Right ventricle myocardium superior (tissue), 1 donor: ENCODE results near the gene GALK2. TPM values are rescaled to one million over a fixed set of nuclear protein-coding genes. Genes with fewer than 3 reads are reported as not detected.
A peak's percentile ranks its signal among the peaks of the same experiment; 100 is the strongest.
"Not testable (repeated sequence)": the region's sequence is repeated elsewhere in the genome, so short reads cannot be mapped to it uniquely, and the experiment has no call there.

Experiments used
- ATAC-seq: fragments of 200-7000 bp; cut with Tn5 transposase; one replicate; pipeline ENCODE4 v1.9.1; 2020; ENCODE audit warnings: mild to moderate bottlenecking; ENCODE audit not compliant: poor library complexity
- DNase-seq: peaks from one replicate; pipeline ENCODE4 v3.0.0-alpha.2; 2020
- intact Hi-C: fragments of 100-400 bp; cut with DNase I; formaldehyde crosslinking; loops from one replicate; pipeline ENCODE4 v1.11.2; 2022
- total RNA-seq: library from RNA; stranded (reverse); fragmentation: NEBNext Ultra II Directional; extraction: Animal tissue kit (Norgen Biotek cat#: 25700); gene quantifications from one replicate; pipeline ENCODE4 v1.2.1, GENCODE V29; 2021
- donor health status: DM: no; HTN: yes; CAD: no; lungs with severe emphysema.

Gene GALK2
- total RNA-seq, 1 donor from 2014 or later = 31.5 TPM

DNA sequence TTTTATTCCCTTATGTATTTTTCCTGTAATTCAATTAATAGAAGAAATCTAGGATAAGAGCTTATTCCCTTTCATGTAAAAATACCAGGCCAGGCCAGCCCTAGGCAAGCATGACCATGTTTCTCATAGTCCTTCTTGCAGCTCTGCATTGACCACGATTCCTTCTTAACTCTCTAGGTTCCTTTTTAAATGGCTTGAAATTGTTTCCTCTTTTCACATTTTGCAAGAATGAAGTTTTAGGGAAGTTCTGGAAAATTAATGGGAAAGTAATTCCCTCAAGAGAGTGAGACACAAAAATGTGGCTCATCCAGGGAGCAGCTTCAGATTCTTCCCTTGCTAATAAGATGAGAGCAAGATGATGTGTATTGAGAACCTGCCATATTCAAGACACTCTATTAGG is 136.5 kb downstream of the GALK2 start:
- intact Hi-C loops = no loop called here
- DNase-seq = no peak
- no peak for ATAC-seq

DNA sequence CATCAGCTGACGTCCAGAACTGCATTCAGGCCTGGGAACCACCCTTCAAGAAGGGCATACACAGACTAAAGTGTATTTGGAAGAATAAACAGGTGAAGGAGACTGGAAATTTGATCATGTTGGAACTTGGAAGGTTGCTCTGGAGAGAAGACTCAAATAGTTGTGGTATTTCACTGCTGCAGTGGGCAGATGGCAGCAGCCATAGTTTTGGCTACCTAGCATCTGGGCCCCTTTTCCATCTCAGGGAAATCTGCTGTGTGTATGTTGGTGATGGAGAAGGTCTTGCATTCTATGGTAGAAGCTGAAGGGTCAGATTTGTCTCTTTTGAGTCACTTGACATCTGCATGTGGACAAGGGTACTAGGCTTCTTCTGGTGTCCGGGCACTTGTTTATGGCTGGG is 138.6 kb downstream of the GALK2 start:
- intact Hi-C loops = no loop called here
- DNase-seq = no peak
- no peak for ATAC-seq

DNA sequence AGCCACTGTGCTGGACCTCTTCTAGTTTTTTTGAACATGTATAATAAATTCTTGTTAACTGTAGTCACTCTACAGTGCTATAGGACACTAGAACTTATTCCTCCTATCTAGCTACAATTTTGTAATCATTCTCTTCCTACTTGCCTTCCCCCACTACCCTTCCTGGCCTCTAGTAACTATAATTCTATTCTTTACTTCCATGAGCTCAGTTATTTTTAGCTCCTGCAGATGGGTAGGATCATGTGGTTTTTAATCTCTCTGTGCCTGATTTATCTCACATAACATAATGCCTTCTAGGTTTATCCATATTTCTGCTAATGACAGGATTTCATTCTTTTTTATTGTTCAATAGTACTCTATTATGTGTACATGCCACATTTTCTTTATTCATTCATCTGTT is 139.8 kb downstream of the GALK2 start:
- no peak for DNase-seq
- no peak for ATAC-seq
- intact Hi-C loops = no loop called here

DNA sequence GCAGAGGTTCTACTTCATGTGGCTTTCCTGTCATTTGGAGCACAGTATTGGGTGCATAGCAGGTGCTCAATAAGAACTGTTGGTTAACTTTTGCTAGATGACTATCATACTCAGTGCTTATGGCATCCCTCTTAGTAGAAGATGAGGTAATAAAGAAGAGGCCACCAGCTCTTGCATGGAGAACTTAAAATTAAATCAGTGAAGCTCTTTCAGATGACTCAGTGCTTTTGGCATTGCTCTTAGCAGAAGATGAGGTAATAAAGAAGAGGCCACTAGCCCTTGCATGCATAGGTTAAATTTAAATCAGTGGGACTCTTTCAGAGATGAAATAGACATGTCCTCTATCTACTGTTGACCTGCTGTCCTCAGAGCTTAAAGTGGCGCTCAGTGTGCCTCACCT is 143.6 kb downstream of the GALK2 start:
- DNase-seq = no peak
- intact Hi-C loops = no loop called here
- peak; percentile 49 for ATAC-seq

DNA sequence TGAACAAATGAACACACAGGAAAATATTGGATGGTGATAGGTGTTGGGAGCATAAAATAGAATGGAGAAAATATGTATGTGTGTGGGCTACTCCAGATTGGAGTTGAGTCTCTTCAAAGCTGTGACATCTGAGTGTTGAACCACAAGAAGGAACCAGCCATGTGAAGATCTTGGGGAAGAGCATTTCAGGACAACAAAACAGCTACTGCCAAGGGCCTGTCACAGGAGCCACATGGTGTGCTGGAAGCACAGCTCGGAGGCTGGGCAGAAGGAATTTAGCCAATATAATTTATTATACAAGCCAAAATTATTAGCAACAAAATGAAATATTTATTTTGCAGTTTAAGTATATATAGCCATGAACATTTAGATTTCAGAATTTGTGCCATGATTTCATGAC is 144.7 kb downstream of the GALK2 start:
- ATAC-seq (peak; percentile 90), DNase-seq (peak; percentile 46)
- intact Hi-C loops = no loop called here

DNA sequence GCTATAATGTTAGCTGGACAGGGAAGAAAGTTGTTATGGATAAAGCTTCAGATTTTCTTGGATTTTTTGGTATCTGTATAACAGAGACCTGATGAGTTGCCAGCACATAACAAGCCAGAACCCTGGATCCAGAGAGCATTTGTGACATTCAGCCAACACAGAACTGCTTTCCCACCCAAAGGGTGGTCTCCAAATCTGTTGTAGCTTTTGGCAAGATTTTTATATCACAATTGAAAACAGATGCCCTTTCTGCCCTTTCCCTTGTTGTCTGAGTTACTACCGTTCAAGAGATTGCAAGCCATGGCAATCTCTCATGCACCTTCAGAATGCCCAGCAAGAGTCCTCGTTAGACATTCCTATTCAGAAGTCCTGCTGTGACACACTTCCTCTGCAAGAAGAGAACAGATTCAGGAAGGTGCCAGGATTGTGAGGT is 145.4 kb downstream of the GALK2 start:
- DNase-seq = no peak
- peak; percentile 36 for ATAC-seq
- intact Hi-C loops = no loop called here

DNA sequence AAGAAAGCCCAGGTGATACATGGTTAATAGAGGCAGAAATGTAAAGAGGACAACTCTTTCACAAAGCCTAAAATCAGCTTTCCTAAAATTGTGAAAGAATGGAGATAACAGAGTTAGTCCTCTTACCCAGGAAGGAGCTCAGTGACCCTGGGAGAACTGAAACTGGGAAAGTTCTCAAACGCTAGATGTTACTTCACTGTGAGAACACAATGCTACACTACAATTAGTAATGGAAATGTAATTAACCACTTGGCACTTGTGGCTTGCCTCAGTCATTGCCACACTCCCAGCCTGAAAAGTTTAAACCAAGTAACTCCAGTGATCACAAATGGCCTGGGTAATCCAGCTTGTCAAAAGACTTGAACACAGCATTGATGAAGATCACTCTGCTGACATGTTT is 150.3 kb downstream of the GALK2 start:
- DNase-seq = no peak
- intact Hi-C loops = no loop called here
- ATAC-seq = peak; percentile 65

DNA sequence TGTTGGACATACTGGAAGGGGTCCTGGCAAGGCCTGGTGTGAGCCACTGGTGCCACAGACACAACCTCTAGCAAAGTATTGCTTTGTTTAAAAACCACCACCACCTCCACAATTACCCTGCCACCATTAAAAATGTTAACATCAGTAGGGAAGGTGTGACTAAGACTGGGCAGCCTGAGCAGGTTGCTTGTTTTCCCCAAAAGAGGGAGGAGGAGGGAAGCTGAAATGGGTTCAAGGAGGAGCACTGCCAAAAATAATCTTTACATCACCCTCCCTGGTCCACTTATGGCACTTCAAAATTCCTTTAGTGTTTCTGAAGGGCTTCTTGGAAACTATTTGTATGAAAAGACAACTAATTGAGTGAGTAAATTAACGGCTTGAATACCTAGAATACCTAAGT is 153.2 kb downstream of the GALK2 start:
- intact Hi-C loops = no loop called here
- ATAC-seq (no peak), DNase-seq (no peak)

DNA sequence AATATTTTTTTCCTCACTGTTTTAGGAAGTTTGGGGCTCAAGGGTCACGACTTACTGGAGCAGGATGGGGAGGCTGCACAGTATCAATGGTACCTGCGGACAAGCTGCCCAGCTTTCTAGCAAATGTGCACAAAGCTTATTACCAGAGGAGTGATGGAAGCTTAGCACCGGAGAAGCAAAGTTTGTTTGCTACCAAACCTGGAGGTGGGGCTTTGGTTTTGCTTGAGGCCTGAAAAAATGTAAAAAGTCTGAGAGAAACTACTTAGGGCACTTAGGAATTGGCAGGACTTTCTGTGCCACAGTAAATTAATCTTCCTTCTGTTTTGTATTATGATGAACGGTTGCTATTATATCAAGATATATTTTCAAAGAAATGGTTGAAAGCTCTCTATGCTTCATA is 157.9 kb downstream of the GALK2 start:
- DNase-seq = no peak
- intact Hi-C loops = no loop called here
- ATAC-seq = no peak

DNA sequence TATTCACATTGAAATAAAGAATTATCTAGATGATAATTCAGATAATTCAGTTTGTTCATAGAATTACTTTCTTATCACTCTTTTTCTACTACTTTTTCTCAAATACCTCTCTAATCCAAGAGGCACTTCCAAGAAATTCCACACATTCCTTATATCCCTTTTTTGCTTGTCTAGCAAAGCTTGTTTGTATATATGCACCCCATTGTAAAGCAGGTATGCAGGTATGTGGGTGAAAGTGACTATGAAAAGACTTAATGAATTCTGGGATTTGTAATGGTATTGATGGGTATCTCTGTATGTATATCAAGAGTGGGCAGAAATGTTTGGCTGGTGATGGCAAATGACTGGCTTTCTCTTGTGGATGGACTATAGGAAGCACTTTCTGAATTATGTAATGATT is 158.9 kb downstream of the GALK2 start:
- intact Hi-C loops = no loop called here
- DNase-seq = no peak
- ATAC-seq = no peak

DNA sequence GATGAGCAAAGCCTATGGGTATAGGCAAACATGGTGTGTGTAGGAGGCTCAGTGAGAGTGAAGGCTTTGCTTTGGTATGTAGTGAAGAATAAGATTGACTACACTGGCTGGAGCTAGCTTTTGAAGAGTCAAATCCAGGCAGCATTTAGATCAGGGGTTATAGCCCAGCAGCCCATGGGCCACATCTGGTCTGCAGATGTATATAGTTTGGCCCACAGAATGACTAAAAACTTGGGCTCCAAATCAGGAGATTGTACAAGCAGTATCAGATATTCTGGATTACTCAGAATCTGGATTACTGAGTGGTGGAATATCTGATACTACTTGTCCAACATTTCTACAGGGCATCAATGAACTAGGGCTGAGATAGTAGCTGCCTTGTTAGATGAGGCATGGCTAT is 160.1 kb downstream of the GALK2 start:
- ATAC-seq = no peak
- intact Hi-C loops = no loop called here
- DNase-seq = no peak

DNA sequence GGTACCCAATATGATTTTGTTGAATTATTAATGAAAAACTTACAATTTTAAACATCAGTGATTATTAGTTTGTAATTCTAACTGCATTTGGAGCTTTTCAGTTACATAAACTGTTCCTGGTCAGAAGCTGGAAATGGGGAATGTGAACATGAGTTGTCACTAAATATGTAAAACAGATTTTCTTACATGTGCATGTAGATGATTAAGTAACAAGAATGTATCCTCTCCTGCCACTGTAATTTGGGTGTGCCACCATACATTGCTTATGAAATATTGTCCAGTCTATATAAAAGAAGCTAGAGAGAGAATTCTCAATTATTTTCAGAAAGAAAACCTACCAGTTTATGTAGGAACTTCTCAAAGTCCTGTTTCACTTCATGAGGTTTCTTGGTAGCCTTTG is 161.4 kb downstream of the GALK2 start:
- ATAC-seq = no peak
- DNase-seq = no peak
- intact Hi-C loops = no loop called here

DNA sequence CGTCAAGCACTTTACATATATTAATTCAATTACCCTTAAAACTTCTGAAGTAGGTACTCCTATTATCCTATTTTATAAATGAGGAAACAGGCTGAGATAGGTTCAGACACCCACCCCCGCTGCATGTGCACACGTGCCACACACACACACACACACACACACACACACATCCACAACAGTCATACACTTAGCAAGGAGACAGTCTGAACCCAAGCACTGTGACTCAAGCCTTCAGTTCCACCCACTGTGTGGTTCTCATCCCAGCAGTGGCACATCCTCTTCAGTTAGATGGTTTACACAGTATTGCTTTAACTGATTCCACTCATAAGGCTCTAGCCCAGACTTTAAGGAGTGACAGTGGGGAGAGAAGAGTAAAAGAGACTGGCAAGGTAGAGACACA is 161.9 kb downstream of the GALK2 start:
- DNase-seq (no peak), ATAC-seq (no peak)
- intact Hi-C loops = no loop called here

DNA sequence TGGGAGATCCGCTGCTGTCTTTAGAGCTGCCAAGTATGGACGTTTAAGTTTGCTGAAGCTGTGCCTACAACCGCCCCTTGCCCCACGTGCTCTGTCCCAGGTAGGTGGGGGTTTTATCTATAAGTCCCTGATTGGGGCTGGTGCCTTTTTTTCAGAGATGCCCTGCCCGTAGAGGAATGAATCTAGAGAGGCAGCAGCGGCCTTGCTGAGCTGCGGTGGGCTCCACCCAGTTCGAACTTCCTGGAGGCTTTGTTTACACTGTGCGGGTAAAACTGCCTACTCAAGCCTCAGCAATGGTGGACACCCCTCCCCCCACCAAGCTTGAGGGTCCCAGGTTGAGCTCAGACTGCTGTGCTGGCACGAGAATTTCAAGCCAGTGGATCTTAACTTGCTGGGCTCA is 169.6 kb downstream of the GALK2 start:
- DNase-seq = no peak
- ATAC-seq = no peak
- intact Hi-C loops = no loop called here

DNA sequence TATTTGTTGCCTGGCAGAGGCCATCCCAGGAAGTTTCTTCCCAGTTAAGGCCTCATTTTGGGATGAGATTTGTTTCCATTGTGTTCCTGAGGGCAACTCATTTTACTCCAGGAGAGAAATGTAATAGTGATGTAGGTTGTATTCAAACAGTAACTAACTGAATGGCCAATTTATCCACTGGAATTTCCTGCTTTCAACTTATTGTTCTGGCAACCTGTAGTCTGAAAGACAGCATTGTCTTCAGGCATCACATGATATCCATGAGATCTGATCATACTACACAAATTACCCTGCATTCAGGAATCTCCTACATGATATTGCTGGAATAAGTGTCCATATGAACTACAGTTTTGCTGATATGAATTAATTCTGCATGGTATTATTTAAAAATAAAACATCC is 173.5 kb downstream of the GALK2 start:
- intact Hi-C loops = no loop called here
- no peak for DNase-seq
- ATAC-seq = no peak

DNA sequence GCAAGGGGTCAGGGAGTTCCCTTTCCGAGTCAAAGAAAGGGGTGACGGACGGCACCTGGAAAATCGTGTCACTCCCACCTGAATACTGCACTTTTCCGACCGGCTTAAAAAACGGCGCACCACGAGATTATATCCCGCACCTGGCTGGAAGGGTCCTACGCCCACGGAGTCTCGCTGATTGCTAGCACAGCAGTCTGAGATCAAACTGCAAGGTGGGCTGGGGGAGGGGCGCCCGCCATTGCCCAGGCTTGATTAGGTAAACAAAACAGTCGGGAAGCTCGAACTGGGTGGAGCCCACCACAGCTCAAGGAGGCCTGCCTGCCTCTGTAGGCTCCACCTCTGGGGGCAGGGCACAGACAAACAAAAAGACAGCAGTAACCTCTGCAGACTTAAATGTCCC is 184.4 kb downstream of the GALK2 start:
- DNase-seq, ATAC-seq: not testable (repeated sequence)

DNA sequence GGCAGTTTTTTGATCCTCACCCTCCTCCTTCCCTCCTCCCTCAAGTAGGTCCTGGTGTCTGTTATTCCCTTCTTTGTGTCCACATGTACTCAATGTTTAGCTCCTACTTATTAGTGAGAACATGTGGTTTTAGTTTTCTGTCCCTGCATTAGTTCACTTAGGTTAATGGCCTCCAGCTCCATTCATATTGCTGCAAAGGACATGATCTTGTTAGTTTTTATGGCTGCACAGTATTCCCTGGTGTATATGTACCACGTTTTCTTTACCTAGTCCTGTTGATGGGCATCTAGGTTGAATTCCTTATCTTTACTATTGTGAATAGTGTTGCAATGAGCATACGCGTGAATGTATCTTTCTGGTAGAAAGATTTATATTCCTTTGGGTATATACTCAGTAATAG is 191.3 kb downstream of the GALK2 start:
- DNase-seq = no peak
- ATAC-seq = no peak
- intact Hi-C loops = no loop called here

More for the DNA sequence above, 184.4 kb downstream of the GALK2 start:
- intact Hi-C loops = not testable (repeated sequence)

DNA sequence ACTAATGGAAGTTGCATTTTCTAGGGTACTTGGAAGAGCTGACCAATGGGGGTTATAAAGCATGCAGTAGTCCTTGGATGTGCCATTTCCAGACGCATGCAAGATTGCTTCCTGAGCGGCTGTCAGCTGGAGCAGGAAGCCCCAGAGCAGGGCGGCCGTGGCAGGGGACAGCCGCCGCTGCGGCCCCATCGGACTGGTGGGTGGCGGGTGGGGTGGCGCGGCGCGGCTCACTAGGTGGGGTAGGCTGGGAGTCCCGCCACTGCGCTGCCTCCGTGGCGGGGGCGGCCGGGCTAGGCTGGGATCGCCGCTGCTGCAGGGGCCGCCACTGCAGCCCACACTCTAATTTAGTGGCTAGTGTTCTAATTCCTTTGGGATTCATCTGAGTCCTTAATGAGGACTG is 196.4 kb downstream of the GALK2 start:
- intact Hi-C loops = no loop called here
- no peak for DNase-seq
- ATAC-seq = no peak

DNA sequence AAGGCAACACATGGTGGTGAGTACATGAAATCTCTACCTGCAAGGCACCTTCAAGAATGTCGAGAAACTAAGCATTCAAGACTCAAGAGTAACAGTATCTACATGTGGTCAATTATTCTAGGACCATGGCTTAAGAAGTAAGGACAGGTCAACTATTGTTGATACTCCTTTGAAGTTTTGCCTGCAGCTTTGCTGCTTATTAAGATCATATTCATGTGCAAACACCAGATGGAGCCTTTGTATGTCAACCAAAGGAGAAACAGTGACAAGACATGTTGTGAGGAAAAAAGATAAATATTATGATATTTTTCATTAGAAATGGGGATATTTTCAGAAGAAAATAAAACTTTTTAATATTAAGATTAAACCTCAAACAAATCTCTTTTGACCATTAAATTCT is 200.7 kb downstream of the GALK2 start:
- DNase-seq (no peak), ATAC-seq (no peak)
- intact Hi-C loops = no loop called here

DNA sequence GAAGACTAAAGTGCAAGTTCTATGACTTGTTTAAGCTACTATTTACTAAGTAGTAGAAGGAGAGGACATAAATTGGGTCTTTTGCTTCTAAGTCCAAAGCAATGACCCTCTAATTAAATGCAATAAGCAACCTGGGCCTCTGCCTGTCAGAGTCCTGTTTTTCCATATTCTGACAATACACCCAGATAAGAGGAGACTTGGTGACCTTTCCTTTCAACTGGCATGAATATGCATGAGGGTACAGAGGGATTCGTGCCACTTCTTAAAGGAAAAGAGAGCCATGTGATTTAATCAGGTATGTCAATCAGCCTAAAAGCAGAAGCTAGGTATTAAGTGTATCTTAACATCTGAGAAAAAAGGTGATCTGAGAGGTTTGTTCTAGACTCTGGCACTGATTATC is 202.3 kb downstream of the GALK2 start:
- ATAC-seq = no peak
- intact Hi-C loops = no loop called here
- DNase-seq = no peak

DNA sequence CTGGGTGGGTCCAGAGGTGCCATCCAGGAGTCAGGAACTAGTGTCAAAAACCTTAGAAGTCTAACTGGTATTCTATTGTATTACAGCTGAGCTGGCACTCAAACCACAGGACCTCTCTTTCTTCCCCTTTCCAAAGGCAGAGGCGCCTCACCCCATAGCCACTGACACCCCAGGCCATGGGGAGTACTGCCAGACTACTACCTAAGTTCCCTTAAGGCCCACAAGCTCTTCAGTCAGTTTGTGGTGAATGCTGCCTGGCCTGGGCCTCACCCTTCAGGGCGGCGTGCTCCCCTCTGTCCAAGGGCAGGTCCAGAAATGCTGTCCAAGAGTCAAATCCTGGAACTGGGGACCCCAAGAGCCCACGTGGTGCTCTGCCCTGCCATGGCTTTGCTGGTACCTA is 209.9 kb downstream of the GALK2 start:
- intact Hi-C loops = no loop called here
- ATAC-seq (no peak), DNase-seq (no peak)

DNA sequence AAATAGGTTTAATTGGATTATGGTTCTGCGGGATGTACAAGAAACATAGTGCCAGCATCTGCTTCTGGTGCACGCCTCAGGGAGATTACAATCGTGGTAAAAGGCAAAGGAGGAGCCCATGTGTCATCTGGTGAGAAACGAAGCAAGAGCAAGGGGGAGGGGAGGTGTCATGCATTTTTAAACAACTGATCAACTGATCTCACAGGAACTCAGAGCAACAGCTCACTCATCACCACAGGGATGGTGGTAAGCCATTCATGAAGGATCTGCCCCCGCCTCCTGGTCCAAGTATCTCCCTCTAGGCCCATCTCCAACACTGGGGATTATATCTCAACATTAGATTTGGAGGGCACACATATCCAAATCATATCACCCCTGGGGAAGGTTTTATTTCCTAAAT is 210.9 kb downstream of the GALK2 start:
- no peak for ATAC-seq
- intact Hi-C loops = no loop called here
- no peak for DNase-seq
